Measurements from ENCODE around the gene P2RY14.
A peak's percentile ranks its signal among the peaks of the same experiment; 100 is the strongest.

The P2RY14 gene

DNA sequence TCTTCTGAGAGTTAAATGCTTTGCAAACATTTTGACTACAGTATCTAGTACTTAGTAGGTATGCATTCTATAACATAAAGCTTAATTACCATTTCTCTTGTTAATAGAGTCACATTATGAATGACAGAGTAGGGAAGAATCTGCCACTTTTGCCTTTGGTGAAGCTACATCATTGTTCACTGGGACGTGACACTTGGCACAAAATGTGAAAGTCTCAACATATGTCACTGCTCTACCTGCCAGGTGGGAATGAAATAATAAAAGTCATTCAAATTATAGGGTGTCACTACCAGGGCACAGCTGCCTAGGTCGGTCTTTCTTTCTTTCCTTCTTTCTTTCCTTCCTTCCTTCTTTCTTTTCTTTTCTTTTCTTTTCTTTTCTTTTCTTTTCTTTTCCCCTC, 20.7 kb upstream of the P2RY14 start:
- no peak for DNase-seq

DNA sequence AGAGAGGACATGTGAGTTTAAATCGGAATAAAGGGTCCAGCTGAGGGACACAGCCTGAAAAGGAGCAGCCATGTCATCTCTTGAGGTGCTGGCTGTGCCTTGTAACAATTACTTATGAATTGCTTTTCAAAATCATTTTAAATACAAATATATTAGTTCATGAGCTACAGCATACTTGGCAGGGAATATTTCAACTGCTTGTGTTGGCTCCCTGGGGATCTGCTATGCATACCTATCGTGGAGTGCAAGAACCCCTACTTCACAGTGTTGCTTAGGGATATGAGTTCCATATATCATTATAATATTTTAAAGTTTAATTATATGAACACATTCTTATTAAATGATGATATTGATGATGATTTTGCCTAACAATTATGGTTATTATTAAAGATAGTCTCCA, 19.1 kb upstream of the P2RY14 start:
- DNase-seq, result no peak

DNA sequence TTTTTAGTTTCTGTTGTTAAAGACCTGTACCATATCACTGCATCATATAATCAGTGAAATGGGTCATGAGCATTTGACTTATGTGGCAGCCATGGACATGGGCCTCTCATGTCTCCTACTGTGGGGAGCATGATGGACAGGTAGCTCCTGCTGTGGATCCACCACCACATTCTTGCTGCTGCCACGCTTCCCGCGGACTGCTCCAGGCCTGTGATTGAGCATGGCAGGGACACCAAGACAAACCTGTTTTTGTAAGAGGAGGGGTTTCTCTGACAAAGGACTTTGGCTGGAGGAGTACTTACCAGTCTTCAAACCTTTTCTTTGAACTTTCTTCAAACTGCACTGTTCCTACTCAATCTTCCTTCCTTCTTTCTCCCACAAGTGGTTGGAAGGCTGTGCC, 17.9 kb upstream of the P2RY14 start:
- DNase-seq, result no peak

DNA sequence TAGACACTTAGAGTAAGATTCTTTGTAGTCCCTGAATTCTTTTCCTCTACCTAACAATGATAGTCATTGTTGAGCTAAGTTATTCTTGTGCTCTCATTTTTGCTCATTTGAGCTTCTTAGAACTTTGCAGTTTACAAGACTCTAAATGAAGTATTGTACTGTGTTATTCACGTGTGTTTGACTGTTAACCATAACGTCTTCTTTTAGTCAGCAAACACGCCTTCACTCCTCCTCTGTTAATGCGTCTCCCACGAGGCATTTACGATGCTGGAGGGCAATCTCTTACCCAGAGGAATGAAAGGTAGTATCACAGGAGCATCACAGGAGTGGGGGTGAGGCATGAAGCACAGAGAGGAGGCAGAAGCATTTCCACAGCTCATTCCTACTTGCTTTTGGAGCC, 14.8 kb upstream of the P2RY14 start:
- DNase-seq, result no peak

DNA sequence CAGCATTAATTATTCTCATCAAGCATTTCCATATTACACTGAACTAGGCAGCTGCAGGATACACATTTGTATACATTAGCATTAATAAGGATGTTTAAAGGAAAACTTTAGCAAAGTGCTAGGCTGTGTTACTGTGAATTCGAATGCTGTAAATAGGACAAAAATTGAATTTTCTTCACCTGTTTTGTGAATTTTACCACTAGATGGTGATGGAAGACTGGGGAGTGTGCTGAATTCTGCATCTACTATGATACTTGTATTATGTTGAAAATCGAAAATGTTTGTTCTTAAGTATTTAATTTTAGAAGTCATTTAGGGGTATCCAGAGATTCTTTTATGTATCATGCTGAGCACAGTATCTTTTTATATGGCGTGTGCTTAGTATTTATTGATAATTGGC, 12.3 kb upstream of the P2RY14 start:
- DNase-seq, result no peak

DNA sequence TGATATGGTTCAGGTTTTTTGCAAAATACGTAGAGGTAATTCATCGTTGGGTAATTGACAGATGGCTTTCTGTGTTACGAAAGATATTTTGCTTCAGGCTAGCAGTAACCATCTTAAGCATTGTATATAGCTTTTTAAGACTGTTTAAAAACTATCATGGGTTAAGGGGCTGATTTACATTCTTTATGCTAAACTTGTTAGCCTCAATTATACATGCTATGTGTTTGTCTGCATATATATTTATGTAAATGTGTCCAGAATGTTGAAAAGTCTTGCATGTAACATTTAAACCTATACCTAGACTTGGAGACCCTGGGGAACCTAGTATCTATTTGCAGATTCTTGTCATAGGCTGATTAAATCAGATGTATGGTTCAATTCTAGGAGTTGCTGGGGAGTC, 11.1 kb upstream of the P2RY14 start:
- DNase-seq, result no peak

DNA sequence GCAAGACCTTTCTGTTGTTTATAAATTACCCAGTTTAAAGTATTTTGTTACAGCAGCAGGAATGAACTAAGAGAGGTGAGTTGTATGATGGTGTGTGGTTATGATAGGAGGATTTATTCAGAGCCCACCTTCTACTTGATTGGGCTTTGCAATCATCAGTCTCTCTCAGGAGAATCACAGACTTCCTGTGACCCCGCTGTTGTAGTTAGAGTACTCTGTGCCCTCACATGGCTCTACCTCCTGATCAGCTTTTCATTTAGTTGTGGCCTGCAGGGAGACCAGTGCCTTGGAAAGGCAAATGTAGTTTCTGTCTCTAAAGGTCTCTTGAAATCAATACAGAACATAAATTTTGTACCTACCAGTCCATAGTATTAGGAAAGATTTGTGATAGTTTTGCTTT, 7.6 kb upstream of the P2RY14 start:
- DNase-seq, result no peak

DNA sequence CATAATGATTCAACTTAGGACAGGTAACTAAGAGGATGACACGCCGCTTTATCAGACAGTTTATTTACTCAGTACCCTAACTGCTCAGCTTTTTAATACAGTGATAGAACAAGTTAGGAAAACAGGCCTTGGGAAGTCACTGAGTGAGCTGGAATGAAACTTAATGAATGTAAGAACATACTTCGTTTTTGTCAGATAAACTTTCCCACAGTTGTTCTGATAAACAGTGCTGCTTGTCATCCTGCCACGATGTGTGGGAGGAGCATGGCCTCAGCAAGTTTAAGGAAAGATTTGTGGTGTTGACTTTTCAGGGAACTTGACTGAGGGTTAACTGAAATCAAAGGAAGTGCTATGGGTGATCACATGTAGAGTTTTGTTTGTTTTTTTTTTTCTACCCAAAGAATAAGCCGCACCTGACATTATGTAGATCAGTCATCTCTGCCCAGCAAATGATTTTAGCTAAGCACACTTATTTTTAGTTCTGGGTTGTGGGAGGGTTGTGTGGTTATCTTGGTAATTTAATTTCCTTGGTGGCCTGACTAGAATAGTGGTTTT, 5.6 kb upstream of the P2RY14 start:
- no peak for DNase-seq

DNA sequence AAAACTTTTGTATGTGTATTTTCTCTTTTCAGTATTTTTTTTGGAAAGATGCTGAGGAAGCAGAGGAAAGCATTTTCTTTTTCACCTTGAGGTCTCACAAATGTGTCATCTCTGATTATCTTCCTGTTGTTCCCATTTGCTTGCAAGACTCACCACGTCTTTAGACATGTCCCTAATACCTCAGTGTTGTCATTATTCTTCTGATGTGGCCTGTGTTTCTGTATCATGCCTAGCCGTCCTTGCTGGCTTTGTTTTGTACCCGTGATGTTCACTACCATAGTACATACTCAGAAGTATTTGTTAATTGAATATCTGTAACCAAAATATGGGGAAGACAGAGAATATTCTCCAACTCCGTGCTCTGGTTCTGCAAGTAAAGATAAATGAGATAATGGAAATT, 5.0 kb upstream of the P2RY14 start:
- DNase-seq, result no peak

DNA sequence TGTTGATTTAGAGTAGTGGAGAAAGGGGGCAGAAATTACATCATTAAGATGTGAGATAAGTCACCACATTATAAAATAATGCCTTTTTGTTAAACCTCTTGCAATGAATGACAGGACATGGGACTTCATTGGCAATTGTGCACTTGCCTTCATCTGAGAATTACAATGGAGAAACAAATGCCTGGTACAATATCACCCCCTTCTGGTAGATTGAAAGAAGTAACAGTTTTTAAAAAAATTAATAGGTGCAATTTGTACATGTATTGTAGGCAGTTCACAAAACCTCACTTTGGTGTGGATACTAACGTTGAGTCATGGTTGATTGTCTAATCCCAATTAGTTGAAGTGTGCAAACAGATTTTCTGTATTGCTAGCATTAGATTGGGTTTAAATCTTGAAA, 4.6 kb upstream of the P2RY14 start:
- DNase-seq, result peak; percentile 30

DNA sequence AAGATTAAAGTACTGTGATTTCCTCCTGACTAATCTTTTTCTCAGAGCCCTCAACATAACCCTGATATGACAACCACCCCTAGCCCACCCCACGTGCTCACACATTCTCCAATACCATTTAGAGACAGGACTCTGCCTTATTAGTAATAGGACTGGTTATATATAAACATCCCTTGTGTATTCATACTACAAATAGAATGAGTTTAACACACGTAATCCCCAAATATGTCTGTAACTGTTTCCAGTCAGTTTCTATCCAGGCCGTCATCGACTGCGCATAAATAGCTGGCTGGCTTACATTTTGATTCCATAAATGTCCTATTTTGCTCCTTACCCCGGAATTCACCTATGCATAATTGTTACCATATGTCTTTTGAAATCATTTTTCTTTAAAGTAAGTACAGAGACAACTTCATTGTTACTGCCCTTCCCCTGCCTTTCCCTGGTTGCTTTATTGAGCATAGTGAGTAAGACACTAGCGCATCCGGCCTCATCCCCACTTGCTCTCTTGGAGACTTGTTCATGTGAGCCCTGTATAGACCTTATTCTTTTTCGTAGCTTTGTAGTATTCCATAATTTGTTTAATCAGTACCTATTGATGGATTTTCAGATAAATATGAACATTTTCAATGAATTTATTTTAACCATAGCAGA, 3.5 kb upstream of the P2RY14 start:
- DNase-seq, result no peak

DNA sequence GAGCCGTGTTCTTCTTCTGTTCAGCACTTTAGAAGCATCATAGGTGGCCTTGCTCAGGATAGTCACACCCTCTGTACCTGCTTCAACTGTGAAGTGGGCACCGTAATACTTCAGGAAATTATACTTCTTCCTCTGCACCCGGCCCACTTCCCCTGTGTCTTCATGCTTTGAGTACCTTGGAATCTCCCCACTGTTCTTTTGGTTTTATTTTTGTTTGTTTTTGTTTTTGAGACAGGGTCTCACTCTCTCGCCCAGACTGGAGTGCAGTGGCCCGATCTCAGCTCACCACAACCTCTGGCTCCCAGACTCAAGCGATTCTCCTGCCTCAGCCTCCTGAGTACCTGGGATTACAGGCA, 1.7 kb downstream of the P2RY14 start:
- no peak for DNase-seq

DNA sequence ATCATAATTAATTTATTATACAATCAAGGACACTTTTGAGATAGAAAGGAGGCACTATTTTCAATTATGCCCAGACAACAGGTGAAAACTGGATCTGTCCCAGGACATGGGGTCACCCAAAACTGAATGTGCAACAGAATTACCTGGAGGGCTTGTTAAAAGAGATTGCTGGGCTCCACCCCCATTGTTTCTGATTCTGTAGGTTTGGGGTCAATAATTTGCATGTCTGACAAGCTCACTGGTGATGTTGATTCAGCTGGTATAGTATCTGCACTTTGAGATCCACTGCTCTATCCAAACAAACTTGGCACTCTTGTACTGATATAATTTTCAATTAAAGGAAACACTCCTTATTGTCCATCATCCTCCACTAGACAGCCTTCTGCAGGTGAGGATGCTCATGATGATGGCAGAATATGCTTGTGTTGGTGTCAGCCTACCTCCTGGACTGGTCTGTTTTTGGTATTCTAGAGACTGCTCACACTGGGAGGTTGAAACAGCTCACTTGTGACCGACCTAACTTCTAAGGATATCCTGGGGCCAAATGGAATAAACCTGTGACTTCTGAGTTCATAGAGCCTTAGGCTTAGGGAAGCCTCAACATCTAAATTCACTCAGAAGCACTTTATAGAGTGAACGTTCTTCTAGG, 2.2 kb downstream of the P2RY14 start:
- DNase-seq, result no peak

DNA sequence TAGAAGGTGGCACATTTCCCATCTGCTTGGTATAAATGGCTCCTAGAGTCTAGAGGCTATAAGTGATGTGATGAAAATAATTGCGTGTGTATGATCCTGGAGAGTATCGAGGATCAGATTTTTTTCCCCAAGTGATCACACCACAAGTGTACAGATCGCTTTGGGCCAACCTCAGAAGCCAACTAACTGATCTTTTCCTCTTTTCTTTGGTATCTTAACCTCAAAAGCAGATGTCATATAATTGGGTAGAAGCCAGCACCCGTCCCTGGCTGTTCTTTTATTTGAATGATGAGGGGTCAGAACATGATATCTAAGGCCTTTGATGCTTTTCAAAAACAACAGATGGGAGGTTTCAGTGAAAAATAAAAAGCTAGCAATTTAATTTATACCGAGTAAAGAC, 3.3 kb downstream of the P2RY14 start:
- no peak for DNase-seq

DNA sequence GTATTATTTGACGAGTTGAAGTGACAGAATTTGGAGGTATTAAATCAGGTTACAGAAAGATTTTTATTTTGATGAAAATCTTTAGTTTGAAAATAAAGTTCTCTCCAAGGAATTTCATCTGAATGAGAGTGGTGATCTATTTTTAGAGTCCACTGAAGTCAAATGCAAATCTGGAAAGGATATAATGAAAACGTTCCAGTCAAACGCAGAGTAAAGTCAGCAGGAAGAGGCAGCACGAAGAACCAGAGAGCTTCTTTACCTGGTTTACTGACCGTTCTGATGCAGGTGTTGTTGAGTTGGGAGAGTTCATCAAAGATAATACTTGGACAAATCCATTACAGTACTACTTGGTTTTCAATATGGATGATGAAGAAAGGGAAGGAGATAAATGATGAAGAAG, 8.7 kb downstream of the P2RY14 start:
- DNase-seq, result no peak

DNA sequence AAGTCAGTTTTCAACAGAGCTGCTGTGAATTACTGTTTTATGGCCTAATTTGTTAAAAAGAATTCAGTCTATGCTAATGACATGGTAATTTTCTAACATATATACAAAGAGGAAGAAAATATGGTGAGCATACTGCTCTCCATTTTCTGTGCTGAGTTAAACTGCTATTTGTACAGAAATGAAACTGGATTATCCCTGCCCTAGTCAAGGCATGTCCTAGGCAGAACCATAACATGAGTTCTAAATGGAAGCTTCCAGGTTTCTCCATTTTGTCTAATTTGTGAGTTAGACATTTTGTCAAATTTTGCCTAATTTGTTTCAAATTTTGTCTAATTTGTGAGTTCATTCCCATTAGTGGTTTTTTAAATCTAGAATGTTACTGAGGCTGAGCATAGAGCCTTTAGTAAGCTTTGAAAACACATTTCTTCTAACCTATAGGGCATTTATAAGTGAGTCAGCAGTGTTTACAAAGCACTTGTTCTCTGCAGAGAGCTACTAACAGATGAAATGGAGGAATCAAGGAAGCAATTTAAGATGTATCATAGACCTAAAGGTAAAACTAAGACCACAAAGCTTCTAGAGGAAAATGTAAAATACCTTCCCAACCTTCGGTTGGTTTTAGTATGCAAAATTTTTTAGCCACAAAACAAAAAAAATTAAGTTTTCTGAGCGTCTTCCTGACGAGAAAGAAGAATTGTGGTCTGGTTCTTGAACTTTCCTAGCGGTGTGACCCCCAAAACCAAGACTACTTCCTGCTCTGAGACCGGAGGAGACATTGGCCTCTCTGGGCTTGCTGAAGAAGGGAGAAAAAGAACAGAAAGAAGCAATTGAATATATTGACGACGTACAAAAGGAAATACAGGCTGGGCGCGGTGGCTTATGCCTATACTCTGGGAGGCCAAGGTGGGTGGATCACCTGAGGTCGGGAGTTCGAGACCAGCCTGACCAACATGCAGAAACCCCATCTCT, 9.8 kb downstream of the P2RY14 start:
- DNase-seq, result no peak

DNA sequence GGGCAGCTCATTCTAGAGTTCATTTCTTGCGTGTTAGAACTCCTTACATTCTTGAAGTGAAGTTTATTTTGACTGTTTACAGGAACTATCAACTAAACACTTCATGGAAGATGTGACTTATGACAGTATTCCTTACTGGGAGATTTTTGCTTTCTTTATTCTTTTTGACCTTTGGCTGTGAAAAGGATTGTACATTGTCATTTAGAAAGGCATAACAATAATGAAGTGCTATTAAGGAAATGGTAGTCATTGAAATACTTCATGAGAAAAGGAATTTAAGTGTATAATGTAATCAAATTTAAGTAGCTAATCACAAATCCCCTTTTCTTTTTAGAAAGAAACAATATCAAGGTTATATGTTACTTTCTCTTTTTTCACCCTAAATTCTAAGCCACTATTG, 11.3 kb downstream of the P2RY14 start:
- no peak for DNase-seq

DNA sequence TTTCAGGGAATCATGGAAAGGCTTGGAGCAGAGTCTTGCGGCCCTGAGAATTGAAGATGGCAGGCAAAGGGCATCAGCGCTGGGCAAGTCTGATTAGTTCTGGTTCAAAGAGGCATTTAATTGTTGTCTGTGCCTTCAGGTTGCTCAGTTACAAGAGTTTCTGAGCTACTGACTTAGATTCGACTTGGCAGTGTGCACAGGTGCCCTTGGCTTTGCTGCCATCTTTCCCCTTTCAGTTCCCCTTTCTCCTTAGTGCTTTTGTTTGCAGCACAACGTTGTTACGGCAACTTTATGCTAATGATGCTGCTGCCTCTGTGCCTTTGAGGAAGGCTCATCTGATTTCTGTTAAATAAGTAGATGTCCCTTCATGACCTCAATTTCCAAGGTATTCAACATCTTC, 12.5 kb downstream of the P2RY14 start:
- DNase-seq, result peak; percentile 64

DNA sequence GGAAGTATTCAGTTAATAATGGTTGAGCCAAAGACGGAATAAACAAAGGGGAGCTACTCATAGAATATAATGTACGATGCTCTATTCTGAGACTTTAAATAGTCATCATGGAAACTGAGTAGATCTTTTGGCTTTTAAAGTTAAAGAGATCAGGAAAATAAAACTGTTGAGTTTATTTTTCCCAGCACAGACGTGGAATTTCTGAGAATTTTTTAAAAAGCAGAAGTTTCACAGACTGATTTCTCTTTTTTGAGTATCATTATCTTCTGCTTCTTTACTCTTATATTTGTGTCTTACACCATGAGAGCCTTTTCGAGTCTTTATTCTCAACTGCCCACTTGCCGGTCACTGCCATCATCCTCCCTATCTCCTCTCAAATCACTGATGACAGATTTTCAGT, 13.2 kb downstream of the P2RY14 start:
- DNase-seq, result no peak

DNA sequence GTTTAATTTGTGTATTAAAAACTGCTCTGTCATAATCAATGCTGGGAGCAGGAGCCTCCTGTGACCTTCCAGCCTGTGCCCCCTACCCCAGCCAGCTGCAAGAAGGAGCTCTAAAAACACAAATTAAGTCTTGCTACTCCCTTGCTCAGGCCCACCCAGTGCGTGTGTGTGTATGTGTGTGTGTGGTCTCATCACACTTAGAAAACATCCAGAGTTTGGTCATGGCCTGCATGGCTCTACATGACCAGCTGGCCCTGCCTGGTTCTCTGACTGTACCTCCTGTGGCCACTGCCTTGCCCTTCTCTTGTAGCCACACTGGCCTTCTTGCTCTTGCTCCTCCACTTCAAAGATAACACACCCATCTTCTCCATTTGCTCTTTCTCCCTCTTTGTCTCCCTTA, 13.7 kb downstream of the P2RY14 start:
- no peak for DNase-seq

DNA sequence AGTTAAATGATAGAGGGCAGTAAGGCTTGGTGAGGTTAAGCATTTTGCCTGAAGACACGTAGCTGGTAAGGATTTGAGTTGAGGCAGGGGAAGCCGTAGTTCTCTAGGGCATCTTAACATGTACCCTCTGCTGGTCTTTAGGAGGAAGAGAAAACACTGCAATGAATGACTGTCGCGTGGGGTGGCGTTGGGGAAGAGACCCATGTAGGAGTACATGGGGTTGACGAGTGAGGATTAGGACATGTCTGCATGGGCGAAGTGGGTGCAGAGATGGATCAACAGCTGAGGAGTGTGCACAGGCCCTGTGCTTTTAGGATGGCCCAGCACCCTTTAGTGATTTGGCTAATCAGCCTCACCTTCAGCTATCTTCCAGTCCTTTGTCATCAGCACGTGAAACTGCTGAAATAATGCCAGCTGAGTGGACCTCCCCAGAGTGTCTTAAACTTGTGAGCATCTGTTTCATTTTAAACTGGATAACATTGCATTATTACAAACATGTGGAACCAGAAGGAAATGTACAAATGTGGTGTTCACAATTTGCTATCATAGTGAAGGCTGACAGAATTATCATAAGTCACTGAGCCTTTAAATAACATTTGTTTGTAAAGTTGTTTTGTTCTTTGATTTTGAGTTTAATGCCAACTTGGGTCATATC, 15.3 kb downstream of the P2RY14 start:
- no peak for DNase-seq

DNA sequence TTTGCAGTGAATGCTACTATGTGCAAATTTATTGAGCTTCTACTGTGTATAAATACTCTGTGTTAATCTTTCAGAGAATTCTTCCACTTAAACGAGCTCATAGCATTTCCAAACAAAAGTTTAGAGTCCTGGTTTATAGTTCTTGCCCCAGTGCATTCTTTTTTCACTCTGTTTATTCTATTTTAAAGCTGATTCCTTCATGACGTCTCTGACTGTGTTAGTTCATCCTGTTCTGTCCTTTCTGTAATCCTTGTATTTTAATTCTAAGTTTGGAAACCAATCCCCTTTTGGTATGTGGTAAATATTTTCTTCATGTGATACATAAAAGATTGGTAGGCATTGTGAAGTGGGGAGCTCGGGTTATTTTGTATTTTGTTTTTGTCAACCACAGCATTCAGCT, 18.7 kb downstream of the P2RY14 start:
- DNase-seq, result no peak

DNA sequence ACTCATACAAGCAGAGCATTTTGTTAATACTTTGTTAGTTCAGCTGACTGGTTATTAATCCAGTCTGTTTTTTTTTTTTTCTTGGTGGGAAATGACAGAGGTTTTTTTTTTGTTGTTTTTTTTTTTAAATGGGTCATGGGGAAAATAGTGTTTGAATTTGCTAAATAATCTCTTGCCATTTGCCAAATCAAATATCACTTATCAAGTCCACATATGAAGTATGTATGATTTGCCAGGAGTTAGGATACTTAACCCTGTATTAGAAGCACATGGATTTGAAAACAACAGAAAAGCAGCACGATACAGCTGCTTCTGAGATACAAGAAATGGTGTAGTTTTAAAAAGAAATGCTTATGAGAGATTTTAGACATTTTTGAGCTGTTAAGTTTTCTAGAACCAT, 21.6 kb downstream of the P2RY14 start:
- DNase-seq, result no peak

All from SIG-M5 (cell line).